Astrocyte (in vitro differentiated cells and primary cell): ENCODE data around the gene HTR1D.

Experiments
- EZH2 ChIP-seq: IDR thresholded peaks from 2 replicates; pipeline ENCODE4 v1.6.1; 2012; ENCODE audit warnings: mild to moderate bottlenecking, low read length, inconsistent platforms; ENCODE audit not compliant: insufficient read depth
- TF ChIP-seq, protein P1 (sequence below): IDR thresholded peaks from 2 replicates; pipeline ENCODE4 v1.5.1; 2011; ENCODE audit warnings: low read depth, mild to moderate bottlenecking, inconsistent platforms, low read length, moderate library complexity; ENCODE audit not compliant: insufficient read depth

DNA sequence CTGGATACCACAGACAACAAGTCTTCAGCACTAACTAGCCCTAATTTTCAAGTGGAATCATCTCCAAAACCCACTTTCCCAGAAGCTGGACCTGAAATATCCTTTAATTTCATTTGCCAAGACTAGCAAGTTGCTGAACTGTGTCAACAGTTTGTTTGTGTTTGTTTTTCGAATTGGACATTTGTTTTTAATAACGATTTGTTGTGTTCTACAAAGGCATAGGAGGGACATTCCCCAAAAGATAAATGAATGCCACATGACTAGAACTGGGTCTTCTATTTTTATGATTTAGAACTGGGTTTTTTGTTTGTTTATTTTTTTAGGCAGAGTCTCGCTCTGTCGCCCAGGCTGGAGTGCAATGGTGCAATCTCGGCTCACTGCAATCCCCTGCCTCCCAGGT is 66.6 kb downstream of the HTR1D start:
- TF ChIP-seq EZH2 = no peak
- TF ChIP-seq, protein P1, sequence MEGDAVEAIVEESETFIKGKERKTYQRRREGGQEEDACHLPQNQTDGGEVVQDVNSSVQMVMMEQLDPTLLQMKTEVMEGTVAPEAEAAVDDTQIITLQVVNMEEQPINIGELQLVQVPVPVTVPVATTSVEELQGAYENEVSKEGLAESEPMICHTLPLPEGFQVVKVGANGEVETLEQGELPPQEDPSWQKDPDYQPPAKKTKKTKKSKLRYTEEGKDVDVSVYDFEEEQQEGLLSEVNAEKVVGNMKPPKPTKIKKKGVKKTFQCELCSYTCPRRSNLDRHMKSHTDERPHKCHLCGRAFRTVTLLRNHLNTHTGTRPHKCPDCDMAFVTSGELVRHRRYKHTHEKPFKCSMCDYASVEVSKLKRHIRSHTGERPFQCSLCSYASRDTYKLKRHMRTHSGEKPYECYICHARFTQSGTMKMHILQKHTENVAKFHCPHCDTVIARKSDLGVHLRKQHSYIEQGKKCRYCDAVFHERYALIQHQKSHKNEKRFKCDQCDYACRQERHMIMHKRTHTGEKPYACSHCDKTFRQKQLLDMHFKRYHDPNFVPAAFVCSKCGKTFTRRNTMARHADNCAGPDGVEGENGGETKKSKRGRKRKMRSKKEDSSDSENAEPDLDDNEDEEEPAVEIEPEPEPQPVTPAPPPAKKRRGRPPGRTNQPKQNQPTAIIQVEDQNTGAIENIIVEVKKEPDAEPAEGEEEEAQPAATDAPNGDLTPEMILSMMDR = no peak
